HEK293 (cell line): Measurements from ENCODE around the gene TMEM229B.

ENCODE experiments used
- GLI2 ChIP-seq: fragments of 450-650 bp; formaldehyde crosslinking; IDR thresholded peaks from 2 replicates; pipeline ENCODE4; 2017; ENCODE audit warnings: missing biosample characterization, missing genetic modification characterization, low read depth, borderline replicate concordance
- GLIS1 ChIP-seq: fragments of 450-650 bp; formaldehyde crosslinking; IDR thresholded peaks from 2 replicates; pipeline ENCODE4 v1.5.1; 2016; ENCODE audit warnings: missing biosample characterization, missing genetic modification characterization
- HOXC10 ChIP-seq: sonication (generic); formaldehyde crosslinking; IDR thresholded peaks from 2 replicates; pipeline ENCODE4 v1.8.1; 2023; ENCODE audit warnings: mild to moderate bottlenecking, missing genetic modification reagents
- IKZF3 ChIP-seq: fragments of 450-650 bp; IDR thresholded peaks from 2 replicates; pipeline ENCODE4 v1.5.0; 2018; ENCODE audit warnings: missing biosample characterization, mild to moderate bottlenecking, missing genetic modification characterization, moderate library complexity
- KLF17 ChIP-seq: fragments of 450-650 bp; formaldehyde crosslinking; IDR thresholded peaks from 2 replicates; pipeline ENCODE4 v1.5.1; 2016; ENCODE audit warnings: missing biosample characterization, missing genetic modification characterization
- KLF9 ChIP-seq: fragments of 450-650 bp; formaldehyde crosslinking; IDR thresholded peaks from 2 replicates; pipeline ENCODE4 v1.5.1; 2016; ENCODE audit warnings: missing biosample characterization, missing genetic modification characterization, low read depth
- PBX3 ChIP-seq: sonication (generic); formaldehyde crosslinking; IDR thresholded peaks from 2 replicates; pipeline ENCODE4 v1.8.1; 2022; ENCODE audit warnings: mild to moderate bottlenecking, moderate library complexity, missing genetic modification reagents
- SCRT1 ChIP-seq: fragments of 450-650 bp; formaldehyde crosslinking; IDR thresholded peaks from 2 replicates; pipeline ENCODE4 v1.5.1; 2016; ENCODE audit warnings: missing biosample characterization, missing genetic modification characterization, borderline replicate concordance
- SETDB1 ChIP-seq: IDR thresholded peaks from one replicate; pipeline ENCODE4 v1.6.1; 2017; ENCODE audit warnings: mild to moderate bottlenecking, low read length, moderate library complexity, mixed read lengths; ENCODE audit not compliant: insufficient read length
- ZBTB1 ChIP-seq: fragments of 450-650 bp; formaldehyde crosslinking; IDR thresholded peaks from 2 replicates; pipeline ENCODE4 v1.5.1; 2016; ENCODE audit warnings: missing biosample characterization, missing genetic modification characterization
- ZBTB8A ChIP-seq: fragments of 450-650 bp; formaldehyde crosslinking; IDR thresholded peaks from 2 replicates; pipeline ENCODE4 v1.5.1; 2016; ENCODE audit warnings: missing biosample characterization, missing genetic modification characterization
- ZFHX2 ChIP-seq: fragments of 450-650 bp; formaldehyde crosslinking; conservative IDR thresholded peaks from 2 replicates; pipeline ENCODE4 v1.5.1; 2016; ENCODE audit warnings: missing biosample characterization, missing genetic modification characterization
- ZFP69B ChIP-seq: fragments of 450-650 bp; formaldehyde crosslinking; IDR thresholded peaks from 2 replicates; pipeline ENCODE4 v1.5.1; 2016; ENCODE audit warnings: missing biosample characterization, missing genetic modification characterization
- ZNF133 ChIP-seq: fragments of 450-650 bp; formaldehyde crosslinking; IDR thresholded peaks from 2 replicates; pipeline ENCODE4 v1.5.1; 2016; ENCODE audit warnings: missing biosample characterization, missing genetic modification characterization
- ZNF175 ChIP-seq: fragments of 450-650 bp; formaldehyde crosslinking; IDR thresholded peaks from 2 replicates; pipeline ENCODE4 v1.5.1; 2016; ENCODE audit warnings: missing biosample characterization, missing genetic modification characterization
- ZNF184 ChIP-seq: fragments of 450-650 bp; IDR thresholded peaks from 2 replicates; pipeline ENCODE4 v1.5.1; 2018; ENCODE audit warnings: missing biosample characterization, mild to moderate bottlenecking, missing genetic modification characterization
- ZNF211 ChIP-seq: fragments of 450-650 bp; formaldehyde crosslinking; IDR thresholded peaks from 2 replicates; pipeline ENCODE4 v1.5.1; 2016; ENCODE audit warnings: low read depth, missing biosample characterization, missing genetic modification characterization
- ZNF223 ChIP-seq: fragments of 450-650 bp; formaldehyde crosslinking; IDR thresholded peaks from 2 replicates; pipeline ENCODE4 v1.5.1; 2016; ENCODE audit warnings: missing biosample characterization, missing genetic modification characterization
- ZNF423 ChIP-seq: fragments of 450-650 bp; formaldehyde crosslinking; IDR thresholded peaks from 2 replicates; pipeline ENCODE4 v1.5.1; 2016; ENCODE audit warnings: missing biosample characterization, missing genetic modification characterization
- ZNF449 ChIP-seq: fragments of 450-650 bp; formaldehyde crosslinking; IDR thresholded peaks from 2 replicates; pipeline ENCODE4 v1.5.1; 2017; ENCODE audit warnings: missing biosample characterization, mild to moderate bottlenecking, missing genetic modification characterization, moderate library complexity
- ZNF473 ChIP-seq: fragments of 450-650 bp; formaldehyde crosslinking; IDR thresholded peaks from 2 replicates; pipeline ENCODE4 v1.5.1; 2017; ENCODE audit warnings: missing biosample characterization, missing genetic modification characterization
- ZNF510 ChIP-seq: fragments of 450-650 bp; formaldehyde crosslinking; IDR thresholded peaks from 2 replicates; pipeline ENCODE4 v1.5.1; 2018; ENCODE audit warnings: mild to moderate bottlenecking, missing genetic modification characterization, missing biosample characterization; ENCODE audit not compliant: insufficient replicate concordance
- ZNF521 ChIP-seq: fragments of 450-650 bp; formaldehyde crosslinking; IDR thresholded peaks from 2 replicates; pipeline ENCODE4 v1.5.1; 2017; ENCODE audit warnings: missing biosample characterization, mild to moderate bottlenecking, missing genetic modification characterization
- ZNF664 ChIP-seq: fragments of 450-650 bp; formaldehyde crosslinking; IDR thresholded peaks from 2 replicates; pipeline ENCODE4 v1.5.1; 2016; ENCODE audit warnings: missing biosample characterization, missing genetic modification characterization
- ZNF76 ChIP-seq: fragments of 450-650 bp; formaldehyde crosslinking; IDR thresholded peaks from 2 replicates; pipeline ENCODE4; 2016; ENCODE audit warnings: low read depth, missing biosample characterization, missing genetic modification characterization, borderline replicate concordance
- ZNF785 ChIP-seq: fragments of 450-650 bp; formaldehyde crosslinking; IDR thresholded peaks from 2 replicates; pipeline ENCODE4 v1.5.1; 2016; ENCODE audit warnings: missing biosample characterization, missing genetic modification characterization
- ZSCAN23 ChIP-seq: fragments of 450-650 bp; formaldehyde crosslinking; IDR thresholded peaks from 2 replicates; pipeline ENCODE4 v1.5.1; 2016; ENCODE audit warnings: missing biosample characterization, missing genetic modification characterization
- ZSCAN30 ChIP-seq: fragments of 450-650 bp; IDR thresholded peaks from 2 replicates; pipeline ENCODE4 v1.5.1; 2018; ENCODE audit warnings: missing biosample characterization, mild to moderate bottlenecking, missing genetic modification characterization, moderate library complexity
- TF ChIP-seq, protein P1 (sequence below): fragments of 450-650 bp; formaldehyde crosslinking; IDR thresholded peaks from 2 replicates; pipeline ENCODE4 v1.5.1; 2016; ENCODE audit warnings: missing biosample characterization, missing genetic modification characterization
- TF ChIP-seq, protein P2 (sequence below): fragments of 450-650 bp; formaldehyde crosslinking; IDR thresholded peaks from 2 replicates; pipeline ENCODE4; 2016; ENCODE audit warnings: missing biosample characterization, missing genetic modification characterization

TMEM229B gene

GRCh38 chr14:67514650-67515385 is 26.3 kb upstream of the TMEM229B start (continued):
- TF ChIP-seq ZSCAN23 (tag by site-specific recombination) (no peak), ZNF211 (tag by site-specific recombination) (no peak), ZNF223 (tag by site-specific recombination) (no peak), ZNF521 (no peak), ZNF785 (tag by site-specific recombination) (no peak), KLF9 (0 out of 2 replicates have a peak, but pooled peaks have one; percentile 60), SETDB1 (no peak), ZFHX2 (tag by site-specific recombination) (0 out of 2 replicates have a peak, but pooled peaks have one; percentile 12), HOXC10 (CRISPR knock-in tag) (no peak), ZNF423 (tag by site-specific recombination) (0 out of 2 replicates have a peak, but pooled peaks have one; percentile 11), ZNF510 (no peak), ZFP69B (no peak), ZNF175 (tag by site-specific recombination) (no peak), ZNF76 (tag by site-specific recombination) (no peak), GLIS1 (peak; percentile 58), SCRT1 (tag by site-specific recombination) (no peak), ZNF664 (tag by site-specific recombination) (no peak), GLI2 (tag by site-specific recombination) (no peak), ZNF473 (tag by site-specific recombination) (no peak), ZNF449 (tag by site-specific recombination) (no peak), KLF17 (no peak), IKZF3 (tag by site-specific recombination) (no peak), ZBTB1 (no peak), PBX3 (CRISPR knock-in tag) (0 out of 2 replicates have a peak, but pooled peaks have one; percentile 19), ZBTB8A (tag by site-specific recombination) (peak; percentile 36), ZSCAN30 (tag by site-specific recombination) (no peak), ZNF133 (tag by site-specific recombination) (no peak), ZNF184 (tag by site-specific recombination) (no peak)
- TF ChIP-seq, protein P1, sequence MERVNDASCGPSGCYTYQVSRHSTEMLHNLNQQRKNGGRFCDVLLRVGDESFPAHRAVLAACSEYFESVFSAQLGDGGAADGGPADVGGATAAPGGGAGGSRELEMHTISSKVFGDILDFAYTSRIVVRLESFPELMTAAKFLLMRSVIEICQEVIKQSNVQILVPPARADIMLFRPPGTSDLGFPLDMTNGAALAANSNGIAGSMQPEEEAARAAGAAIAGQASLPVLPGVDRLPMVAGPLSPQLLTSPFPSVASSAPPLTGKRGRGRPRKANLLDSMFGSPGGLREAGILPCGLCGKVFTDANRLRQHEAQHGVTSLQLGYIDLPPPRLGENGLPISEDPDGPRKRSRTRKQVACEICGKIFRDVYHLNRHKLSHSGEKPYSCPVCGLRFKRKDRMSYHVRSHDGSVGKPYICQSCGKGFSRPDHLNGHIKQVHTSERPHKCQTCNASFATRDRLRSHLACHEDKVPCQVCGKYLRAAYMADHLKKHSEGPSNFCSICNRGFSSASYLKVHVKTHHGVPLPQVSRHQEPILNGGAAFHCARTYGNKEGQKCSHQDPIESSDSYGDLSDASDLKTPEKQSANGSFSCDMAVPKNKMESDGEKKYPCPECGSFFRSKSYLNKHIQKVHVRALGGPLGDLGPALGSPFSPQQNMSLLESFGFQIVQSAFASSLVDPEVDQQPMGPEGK (tag by site-specific recombination), result peak; percentile 58
- TF ChIP-seq, protein P2, sequence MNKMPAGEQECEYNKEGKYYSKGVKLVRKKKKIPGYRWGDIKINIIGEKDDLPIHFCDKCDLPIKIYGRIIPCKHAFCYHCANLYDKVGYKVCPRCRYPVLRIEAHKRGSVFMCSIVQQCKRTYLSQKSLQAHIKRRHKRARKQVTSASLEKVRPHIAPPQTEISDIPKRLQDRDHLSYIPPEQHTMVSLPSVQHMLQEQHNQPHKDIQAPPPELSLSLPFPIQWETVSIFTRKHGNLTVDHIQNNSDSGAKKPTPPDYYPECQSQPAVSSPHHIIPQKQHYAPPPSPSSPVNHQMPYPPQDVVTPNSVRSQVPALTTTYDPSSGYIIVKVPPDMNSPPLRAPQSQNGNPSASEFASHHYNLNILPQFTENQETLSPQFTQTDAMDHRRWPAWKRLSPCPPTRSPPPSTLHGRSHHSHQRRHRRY, result no peak
